ENCODE results near the gene FN1.

The FN1 gene

GRCh38 chr2:215382480-215382879 lies 53.4 kb downstream of the FN1 start:
- TF ChIP-seq CTCF (conservative IDR thresholded peaks at IDR 0.05), result no peak

DNA sequence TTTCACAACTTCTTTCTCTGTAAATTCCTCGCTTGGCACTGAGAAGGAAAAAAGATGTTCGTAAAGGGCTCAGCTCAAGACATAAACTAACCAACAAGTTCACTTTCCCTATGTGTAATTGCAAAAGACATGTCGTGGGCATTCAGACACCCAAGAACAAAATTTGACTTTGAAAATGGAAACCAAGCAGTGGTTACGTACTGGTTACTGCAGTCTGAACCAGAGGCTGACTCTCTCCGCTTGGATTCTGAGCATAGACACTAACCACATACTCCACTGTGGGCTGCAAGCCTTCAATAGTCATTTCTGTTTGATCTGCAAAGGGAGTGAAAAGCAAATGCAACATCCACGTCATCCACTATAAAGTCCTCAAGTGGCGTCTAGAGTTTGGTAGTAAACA lies 53.9 kb downstream of the FN1 start:
- TF ChIP-seq CTCF (conservative IDR thresholded peaks at IDR 0.05), result no peak
- H3K27ac ChIP-seq, result no peak overlapping the region

More at GRCh38 chr2:215382480-215382879, 53.4 kb downstream of the FN1 start:
- no peak overlapping the region for H3K27ac ChIP-seq

DNA sequence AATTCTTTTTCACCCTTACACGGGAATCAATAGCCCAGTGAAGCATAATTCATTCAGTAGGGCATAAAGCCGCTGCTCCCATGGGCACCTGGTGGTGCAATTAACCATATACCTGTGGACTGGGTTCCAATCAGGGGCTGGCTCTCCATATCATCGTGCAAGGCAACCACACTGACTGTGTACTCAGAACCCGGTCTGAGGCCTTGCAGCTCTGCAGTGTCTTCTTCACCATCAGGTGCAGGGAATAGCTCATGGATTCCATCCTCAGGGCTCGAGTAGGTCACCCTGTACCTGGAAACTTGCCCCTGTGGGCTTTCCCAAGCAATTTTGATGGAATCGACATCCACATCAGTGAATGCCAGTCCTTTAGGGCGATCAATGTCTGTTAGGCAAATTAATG lies 55.2 kb downstream of the FN1 start:
- H3K27ac ChIP-seq, result no peak overlapping the region
- TF ChIP-seq CTCF (conservative IDR thresholded peaks at IDR 0.05), result no peak

DNA sequence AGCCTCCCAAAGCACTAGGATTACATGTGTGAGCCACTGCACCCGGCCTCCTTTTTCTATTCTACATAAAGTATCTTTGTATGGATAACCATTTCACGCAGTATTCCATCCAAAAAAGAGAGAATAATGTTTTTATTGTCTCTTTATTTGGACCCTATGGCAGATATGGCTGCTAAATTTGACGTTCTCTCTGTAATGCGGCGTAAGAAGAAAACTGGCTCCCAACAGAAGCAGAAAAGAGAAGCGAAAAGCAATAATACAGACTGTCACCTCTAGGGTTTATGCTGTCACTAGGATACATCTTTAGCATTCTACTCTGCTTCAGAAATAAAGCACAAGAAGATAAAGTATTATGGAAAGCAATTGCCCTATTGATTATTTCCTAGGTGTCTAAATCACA lies 55.9 kb downstream of the FN1 start:
- H3K27ac ChIP-seq, result no peak overlapping the region

GRCh38 chr2:215379039-215379438 lies 56.8 kb downstream of the FN1 start:
- no peak overlapping the region for H3K27ac ChIP-seq
- no peak for TF ChIP-seq CTCF (conservative IDR thresholded peaks at IDR 0.05)

More for the DNA sequence above, 55.9 kb downstream of the FN1 start:
- no peak for TF ChIP-seq CTCF (conservative IDR thresholded peaks at IDR 0.05)

GRCh38 chr2:215378045-215378444 lies 57.8 kb downstream of the FN1 start:
- H3K27ac ChIP-seq, result no peak overlapping the region
- no peak for TF ChIP-seq CTCF (conservative IDR thresholded peaks at IDR 0.05)

DNA sequence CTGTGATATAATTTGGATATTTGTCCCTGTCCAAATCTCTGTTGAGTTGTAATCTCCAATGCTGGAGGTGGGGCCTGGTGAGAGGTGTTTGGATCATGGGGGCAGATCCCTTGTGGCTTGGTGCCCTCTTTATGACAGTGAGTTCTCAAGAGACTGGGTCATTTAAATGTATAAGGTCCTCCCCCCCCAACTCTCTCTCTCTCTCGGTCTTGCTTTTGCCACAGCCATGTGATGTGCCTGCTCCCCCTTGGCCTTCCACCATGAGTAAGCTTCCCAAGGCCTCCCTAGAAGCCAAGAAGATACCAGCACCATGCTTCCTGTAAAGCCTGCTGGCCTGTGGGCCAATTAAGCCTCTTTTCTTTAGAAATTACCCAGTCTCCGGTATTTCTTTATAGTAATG lies 58.6 kb downstream of the FN1 start:
- no peak overlapping the region for H3K27ac ChIP-seq
- TF ChIP-seq CTCF (conservative IDR thresholded peaks at IDR 0.05), result no peak
